NCI-H2107 (cell line): ENCODE measurements around the gene PPARD.
"Not testable (repeated sequence)": the region's sequence is repeated elsewhere in the genome, so short reads cannot be mapped to it uniquely, and the experiment has no call there.

Experiments
- DNase-seq: peaks from one replicate; lab custom pipeline; 2025; lab: John Stamatoyannopoulos, UW

PPARD gene

DNA sequence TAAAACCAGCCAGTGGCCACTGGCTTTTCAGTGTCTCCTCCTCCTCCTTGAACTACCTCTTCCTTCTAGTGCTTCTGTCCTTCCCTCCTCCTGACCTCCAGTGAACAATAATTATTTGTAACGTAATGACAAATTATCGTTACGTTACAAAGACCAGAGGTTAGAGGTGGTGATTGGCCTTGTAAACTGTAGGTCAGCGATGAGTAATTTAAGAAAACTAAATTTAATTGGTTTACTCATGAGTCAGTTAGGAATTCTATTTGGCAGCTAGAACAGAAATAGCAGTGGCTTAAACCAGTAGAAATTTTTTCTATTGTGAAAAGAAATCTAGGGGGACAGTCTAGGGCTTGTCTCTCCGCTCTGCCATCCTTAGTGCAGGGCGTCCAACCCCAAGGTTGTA, 38.8 kb downstream of the PPARD start:
- DNase-seq = no peak

DNA sequence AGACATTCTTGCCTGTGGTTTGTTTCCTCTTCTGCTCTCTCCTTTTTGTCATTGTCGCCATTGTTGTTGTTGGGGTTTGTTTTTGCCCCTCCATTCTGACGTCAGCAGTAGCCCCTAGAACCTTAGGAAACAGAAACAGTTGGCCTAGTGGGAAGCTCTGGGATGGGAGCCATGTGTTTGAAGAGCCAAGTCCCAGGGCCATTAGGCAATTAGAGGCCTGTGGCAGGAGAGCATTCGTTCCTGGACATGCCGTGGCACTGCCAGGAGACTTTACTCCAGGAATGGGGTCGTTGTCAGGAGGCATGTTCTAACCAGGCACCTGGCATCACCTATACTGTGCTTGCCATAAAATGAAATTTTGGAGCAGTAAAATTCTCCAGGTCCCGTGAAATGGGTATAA, 39.7 kb downstream of the PPARD start:
- DNase-seq = no peak

DNA sequence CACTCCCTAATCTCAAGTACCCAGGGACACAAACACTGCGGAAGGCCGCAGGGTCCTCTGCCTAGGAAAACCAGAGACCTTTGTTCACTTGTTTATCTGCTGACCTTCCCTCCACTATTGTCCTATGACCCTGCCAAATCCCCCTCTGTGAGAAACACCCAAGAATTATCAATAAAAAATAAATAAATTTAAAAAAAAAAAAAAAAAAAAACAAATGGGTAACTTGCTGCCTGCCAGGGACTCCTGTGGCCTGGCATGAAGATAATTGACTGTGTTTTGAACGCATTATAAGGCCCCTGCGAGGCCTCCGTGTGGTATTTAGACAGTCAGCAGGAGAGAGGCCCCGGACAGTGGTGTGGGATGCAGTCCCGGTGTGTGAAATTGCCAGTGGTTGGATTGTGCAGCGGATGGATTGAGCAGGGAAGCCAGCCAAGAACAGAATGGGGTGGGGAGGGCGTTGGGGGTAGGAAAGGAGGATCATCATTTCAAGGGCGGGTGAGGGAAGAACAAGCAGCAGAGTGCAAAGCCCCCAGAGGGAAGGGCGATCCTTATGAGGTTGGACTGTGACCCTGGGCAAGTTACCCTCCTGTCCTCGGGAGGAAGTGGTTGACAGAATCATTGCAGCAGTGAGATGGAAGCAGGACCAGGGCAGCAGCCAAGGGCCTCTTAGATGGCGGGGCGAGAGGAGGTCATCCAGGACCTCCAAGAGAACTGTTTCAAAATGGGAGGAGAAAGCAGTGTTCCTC, 43.3 kb downstream of the PPARD start:
- DNase-seq = no peak

DNA sequence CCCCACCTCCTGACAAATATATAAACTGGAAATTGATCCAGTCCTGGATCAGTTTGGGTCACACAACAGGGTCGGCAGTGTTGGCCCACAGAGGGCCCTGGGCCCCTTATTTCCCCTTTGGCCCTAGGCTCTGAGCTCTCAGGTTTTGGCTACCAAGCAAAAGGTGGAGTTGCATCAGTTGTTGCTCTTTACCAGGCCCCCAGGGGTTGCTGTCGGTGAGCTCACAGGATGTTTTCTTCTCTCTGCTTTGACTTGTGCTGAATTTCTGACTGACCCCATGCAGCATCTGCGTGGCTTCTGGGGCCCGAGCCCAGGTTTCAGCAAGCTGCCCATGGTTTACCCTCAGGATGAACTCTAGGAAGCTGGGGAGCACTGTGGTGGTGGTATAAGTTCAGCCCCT, 44.6 kb downstream of the PPARD start:
- DNase-seq = no peak

DNA sequence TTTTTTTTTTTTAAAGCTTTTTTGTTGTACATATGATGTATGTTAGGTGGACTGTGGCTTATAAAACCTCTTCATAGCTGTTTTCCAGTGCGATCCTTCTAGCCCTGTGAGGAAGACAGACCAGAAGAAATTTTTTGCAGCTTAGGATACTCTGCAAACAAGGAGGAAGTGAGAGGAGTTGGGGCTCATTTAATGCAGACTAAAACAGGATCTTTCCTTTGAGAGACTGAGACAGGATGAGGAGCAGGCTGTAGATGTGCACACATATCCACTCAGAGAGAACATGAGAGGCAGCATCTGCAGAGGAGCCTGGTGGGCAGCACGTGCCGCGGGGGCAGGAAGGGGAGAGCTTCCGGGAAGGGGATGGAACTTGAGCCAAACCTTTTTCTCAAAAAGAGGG, 45.7 kb downstream of the PPARD start:
- no peak for DNase-seq

DNA sequence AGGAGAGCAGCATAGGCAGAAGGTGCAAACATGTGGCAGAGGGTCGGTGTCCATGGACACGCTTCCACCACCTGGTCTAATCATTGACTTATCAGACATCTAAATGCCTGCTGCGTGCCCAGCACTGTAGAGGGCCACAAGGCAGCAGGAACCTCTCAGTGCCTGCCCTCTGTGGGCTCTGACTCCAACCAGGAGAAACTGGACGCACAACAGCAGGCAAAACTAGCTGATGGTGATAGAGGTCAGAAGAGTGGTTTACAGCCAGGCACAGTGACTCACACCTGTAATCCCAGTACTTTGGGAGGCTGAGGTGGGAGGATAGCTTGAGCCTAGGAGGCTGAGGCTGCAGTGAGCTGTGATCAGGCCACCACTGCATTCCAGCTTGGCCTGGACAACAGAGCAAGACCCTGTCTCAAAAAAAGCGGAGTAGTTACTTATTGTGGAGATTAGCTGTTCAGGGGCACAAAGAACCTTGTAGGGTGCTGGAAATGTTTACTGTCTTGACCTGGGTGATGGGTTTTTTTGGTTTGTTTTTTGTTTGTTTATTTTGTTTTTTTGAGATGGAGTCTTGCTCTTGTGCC, 46.5 kb downstream of the PPARD start:
- DNase-seq = no peak

DNA sequence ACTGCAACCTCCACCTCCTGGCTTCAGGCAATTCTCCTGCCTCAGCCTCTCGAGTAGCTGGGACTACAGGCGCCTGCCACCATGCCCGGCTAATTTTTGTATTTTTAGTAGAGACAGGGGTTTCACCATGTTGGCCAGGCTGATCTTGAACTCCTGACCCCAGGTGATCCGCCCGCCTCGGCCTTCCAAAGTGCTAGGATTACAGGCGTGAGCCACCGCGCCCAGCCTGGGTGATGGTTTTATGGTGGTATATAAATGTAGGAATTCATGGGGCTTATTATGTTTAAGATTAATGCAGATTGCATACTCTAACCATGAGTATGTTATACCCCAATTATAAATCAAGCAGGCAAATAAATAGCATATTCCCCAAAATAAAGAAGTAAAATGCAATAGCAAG, 47.0 kb downstream of the PPARD start:
- DNase-seq = not testable (repeated sequence)

DNA sequence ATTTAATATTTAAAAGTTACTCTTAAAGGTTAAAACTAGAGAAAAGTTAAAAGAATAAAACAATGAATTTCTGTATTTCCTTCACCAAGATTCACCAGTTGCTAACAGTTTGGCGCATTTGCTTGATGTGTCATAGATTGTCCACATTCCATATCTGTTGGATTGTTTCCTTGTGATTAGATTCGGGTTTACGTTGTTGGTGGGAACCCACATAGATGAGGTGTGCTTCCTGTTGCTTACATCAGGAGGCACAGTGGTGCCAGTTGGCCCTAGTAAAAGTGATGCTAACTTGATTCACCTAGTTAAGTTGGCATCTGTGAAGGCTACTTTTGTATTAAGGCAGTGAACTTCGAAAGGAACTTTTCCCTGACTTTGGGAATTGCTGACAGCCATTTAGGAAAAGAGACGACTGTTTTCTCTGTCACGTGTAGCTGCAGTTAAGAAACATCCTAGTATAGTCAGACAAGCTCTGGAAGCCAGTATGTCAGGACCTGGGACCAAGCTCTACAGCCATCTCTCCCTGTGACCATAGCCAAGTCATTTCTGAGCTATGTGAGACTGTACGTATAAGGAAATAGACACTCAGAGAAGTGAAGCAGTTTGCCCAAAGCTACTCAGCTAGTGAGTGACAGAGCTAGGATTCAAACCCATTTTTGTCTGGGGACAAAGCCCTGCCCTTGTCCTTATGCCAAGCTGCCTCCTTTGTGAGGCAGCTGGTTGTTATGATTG, 49.0 kb downstream of the PPARD start:
- no peak for DNase-seq

DNA sequence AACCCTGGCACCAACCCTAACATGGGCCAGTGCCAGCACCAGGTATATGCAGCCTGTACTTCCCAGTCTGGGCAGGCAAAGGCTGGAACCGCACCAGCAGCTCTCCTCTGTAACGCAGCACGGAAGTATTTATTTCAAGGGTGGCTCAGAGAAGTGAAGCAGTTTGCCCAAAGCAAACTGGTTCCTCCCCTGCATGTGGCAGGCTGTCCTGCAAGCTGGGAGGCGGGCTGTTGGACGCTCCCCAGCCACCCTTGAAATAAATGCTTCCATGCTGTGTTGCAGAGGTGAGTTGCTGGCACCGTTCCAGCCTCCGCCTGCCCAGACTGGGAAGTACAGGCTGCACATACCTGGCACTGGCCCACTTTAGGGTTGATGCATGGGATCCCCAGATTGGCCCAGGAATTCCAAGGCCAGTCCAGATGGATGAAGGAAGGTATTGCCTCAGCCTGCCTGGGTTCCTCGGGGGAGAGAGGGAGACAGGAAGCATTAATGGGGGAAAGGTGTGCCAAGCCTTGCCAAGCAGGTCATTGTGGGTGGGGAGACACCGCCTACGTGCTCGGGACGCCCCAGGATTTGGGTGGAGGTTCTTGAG, 49.8 kb downstream of the PPARD start:
- DNase-seq = peak; percentile 33

DNA sequence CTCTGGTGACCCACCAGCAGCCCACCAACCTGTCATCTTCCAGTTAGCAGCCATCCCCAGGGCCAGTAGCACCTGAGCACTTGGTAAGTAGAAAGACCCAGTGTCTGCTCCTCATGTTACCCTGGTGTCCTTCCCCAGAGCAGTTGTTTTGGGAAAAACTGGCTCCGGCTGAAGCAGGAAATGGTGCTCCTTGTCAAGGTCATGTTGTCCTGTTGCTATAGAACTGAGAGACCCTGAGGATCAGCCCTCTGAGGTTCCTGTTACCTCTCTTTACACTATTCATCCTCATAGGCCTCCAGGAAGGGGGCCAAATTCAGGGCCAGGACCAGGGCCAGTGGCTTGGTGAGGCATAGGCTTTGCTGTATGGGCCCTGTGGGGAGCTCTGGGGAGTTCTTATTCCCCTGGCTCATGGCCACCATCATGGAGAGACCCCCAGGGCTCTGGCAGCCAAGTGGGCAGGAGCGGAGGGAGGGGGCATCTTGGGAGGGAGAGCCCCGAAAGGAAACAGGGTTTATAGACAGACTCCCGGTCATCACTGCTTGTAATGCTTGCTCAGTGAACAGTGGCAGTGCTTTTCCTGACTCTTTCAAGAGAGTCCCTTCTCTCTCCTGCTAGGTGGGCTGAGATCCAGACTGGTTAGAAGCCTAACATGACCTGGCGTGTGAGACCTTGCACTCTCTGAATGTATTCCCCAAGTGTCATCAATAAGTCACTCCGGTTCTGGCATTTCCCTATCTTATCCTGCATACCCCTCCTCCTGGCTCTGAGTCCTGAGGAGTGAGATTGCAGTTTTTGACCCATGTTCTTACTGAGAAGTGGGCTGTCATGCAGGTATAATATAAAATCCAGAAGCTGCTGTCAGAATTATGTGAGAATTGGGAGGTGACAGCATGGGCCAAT, 50.7 kb downstream of the PPARD start:
- DNase-seq = no peak

DNA sequence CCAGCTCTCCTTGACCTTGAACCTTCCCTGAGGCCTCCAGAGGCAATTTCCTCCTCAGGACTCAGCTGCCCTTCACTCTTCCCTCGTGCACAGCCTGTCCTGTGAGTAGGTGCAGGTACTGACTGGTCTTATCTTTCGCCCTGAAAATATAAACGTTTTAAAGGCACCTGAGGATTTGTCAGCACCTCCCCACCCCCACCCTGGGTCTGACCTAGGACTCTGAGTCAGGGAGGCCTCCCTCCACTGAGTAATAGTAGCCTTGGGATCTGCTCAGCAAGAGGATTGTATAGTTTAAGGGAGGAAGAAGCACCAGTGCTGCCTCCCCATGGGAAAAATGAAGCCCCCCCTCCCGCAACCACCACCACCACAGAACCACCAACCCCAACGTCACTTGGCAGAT, 54.6 kb downstream of the PPARD start:
- no peak for DNase-seq

DNA sequence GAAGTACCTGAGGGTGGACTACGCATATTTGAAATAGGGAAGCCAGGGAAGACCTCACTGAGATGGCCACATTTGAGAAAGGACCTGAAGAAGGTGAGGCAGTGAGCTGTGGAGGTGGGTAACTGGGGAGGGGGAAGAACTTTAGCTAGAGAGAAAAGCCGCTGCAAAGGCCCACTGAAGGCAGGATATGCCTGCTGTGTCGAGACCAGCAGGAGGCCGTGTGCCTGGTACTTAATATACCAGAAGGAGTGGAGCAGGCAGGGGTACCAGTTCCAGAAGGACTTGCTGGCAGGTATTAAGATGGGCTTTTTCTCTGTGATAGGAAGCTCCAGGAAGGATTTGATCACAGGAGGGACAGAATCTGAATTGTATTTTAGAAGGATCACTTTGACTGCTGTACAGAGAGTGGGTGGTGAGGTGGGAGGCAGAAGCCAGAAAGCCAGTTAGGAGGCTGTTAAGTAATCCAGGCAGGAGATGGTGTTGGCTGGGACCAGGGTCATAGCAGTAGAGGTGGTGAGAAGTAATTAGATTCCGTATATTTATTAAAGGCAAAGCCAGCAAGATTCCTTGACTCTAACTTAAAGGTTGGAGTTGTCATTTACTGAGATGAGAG, 55.6 kb downstream of the PPARD start:
- DNase-seq = no peak

DNA sequence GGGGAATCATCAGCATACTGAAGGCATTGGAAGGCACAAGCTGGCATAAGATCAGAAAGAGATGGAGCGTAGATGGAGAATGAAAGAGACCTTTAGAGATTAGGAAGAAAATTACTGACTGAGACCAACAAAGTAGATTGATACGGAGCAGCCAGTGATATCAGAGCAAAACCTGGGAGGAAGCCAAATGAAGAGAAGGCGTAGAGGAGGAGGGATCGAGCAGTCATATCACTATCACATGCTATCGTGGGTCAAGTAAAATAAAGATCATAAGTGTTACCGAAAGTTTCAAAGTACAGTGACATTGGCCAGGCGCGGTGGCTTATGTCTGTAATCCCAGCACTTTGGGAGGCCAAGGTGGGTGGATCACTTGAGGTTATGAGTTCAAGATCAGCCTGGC, 56.2 kb downstream of the PPARD start:
- DNase-seq = no peak

DNA sequence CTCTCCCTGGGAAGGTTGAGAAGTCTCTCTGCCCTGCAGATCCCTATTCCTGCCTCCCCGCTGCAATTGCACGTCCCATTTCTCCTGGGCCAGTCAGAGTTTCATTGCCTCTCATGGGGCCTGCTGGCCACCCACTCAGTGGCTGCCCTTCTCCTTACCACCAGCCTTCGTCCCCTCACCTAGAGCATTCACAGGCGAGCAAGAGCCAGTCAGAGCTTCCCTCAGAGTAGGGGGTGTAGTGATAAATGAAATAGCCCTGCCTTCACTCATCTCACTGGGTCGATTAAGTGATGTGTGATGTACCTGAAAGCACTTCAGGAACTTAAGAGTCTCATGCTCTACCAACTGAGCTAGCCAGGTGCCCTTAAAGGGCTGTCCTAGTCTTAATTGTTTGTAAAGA, 57.8 kb downstream of the PPARD start:
- DNase-seq = no peak

DNA sequence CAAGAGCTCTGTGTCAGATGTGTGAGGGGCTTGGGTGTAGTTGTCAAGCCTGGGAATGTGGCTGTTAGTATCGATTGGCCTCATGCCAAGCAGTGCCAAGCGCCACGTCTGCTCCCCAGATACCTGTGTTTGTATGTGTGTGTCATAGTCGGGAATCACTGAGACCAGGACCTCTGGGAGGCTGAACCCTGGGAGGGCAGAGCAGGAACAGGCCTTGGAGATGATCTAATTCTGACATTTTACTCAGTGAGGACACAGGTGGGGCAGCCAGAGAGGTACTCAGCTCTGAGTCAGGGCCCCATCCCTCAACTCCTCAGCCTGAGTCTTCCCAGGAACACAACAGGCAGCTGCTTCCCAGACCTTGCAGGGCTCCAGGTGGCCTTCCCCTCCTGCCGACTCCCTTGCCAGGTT, 58.5 kb downstream of the PPARD start:
- no peak for DNase-seq

DNA sequence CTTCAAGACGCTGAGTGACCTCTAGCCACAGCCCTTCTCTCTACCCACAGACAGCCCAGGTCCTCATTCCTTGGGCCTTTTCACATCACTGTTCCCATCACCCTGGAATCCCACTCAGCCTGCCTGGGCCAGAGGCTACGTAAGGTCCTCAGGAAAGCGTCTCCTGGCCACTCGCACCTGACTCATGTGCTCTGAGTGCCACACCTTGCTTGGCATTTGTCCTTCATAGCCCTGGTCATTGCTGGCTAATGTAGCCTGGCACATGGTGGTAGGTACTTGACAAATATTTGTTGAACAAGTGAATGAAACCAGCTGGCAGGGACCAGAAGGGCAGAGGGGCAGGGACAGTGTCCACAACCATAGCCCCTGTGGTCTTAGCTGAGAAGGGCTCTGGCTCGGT, 59.2 kb downstream of the PPARD start:
- no peak for DNase-seq

DNA sequence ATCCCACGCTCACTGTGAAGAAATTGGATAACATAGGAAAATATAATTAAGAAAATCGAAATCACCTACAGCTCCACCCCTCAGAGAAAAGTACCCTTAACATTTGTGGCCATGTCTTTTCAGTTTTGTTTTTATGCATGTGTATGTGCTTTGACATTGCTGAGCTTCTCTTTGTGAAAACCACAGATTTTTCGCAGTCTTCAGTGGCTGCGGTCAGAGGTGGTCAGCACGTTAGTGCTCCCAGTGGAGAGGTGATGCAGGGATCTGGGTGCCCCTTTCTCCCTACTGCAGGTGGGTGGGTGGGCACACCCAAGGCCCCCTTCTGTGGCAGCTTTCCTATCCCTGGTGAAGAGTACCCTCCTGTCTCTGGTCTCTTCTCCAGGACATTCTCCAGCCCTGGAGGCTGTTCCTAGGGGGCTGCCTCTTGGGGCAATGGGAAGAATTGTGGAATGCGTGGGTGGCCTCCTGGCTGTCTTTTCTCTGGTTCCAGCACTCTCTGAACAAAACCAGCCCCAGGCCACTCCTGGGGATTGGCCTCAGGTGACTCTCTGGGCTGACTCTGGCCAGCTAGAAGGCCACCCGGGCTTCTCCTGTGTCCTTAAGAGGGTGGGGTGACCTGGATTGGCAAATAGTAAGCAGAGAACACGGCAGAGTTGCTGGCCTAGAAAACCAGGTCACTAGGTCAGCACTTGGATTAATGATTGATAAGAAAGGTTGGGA, 59.9 kb downstream of the PPARD start:
- no peak for DNase-seq

DNA sequence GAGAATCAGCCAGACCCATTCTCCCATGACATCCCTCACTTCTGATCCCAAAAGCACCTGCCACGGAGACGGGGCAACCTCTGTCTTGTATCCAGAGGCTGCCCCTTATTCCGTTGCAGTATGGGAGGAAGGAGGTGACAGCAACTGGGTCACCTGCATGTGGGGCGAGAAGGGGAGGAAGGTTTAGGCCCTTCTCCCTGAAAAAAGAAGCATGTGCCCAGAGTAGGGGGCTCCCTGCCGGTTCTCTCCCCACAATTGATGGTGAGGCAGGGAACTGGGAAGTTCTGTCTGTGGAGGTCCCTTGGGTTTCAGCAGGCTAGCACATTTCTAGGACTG, 60.5 kb downstream of the PPARD start:
- no peak for DNase-seq

DNA sequence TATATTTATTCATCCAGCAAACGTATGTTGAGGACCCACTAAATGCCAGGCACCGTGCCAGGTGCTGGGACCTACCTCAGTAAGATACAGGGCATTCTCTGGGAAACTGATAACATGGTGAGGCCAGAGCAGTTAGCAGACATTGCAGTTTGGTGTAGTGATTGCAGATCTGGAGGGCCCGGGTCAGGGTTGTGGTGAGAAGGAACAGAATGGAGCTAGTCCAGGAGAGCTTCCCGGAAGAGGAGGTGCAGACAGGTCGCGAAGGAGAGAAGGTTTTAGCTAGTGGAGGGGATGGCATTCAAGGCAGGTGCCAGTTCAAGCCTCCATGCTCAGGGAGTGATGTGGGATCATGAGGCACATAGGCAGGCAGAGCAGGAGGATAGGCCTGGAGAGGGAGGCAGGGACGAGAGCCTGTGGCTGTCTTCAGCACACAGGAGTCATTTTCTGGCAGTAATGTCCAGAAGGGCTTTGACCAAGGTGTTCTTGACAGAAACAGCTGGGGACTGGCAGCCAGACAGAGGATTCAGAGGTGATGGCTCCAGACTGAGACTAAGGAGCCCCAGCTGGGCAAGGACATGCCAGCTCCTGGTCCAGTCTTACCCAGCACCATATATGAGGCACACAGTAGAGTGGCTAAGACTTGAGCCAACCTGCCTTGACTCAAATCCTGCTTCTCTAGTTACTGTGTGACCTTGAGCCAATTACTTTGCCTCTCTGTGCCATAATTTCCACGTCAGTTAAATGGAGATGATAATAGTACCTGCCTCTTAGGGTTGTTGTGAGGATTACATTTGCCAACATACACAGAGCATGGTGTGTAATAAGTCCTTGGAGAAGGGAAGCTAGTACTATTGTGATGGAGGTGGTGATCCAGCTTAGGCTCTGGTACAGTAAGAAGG, 61.4 kb downstream of the PPARD start:
- no peak for DNase-seq
